IPS-15b (cell line): ENCODE data around the gene PLXND1.

ENCODE experiments used
- H3K27me3 ChIP-seq: one replicate; pipeline ENCODE4 v1.6.1; 2013; ENCODE audit warnings: low read length; ENCODE audit not compliant: control insufficient read depth, insufficient read depth
- H3K36me3 ChIP-seq: one replicate; pipeline ENCODE4 v1.6.1; 2013; ENCODE audit warnings: low read length; ENCODE audit not compliant: control insufficient read depth, insufficient read depth
- H3K4me1 ChIP-seq: one replicate; pipeline ENCODE4 v1.6.1; 2013; ENCODE audit warnings: mild to moderate bottlenecking, low read length; ENCODE audit not compliant: control insufficient read depth, insufficient read depth
- H3K4me3 ChIP-seq: one replicate; pipeline ENCODE4 v1.5.1; 2013; ENCODE audit warnings: low read depth, low read length
- H3K9ac ChIP-seq: one replicate; pipeline ENCODE4 v1.6.1; 2013; ENCODE audit warnings: low read depth, mild to moderate bottlenecking, low read length
- H3K9me3 ChIP-seq: one replicate; pipeline ENCODE4 v1.6.1; 2013; ENCODE audit warnings: mild to moderate bottlenecking, low read length; ENCODE audit not compliant: control insufficient read depth, insufficient read depth

PLXND1 gene

GRCh38 chr3:129583289-129583688, 23.2 kb downstream of the PLXND1 start:
- H3K4me1 ChIP-seq = no peaks in the 10 kb centered on the region
- no peaks in the 10 kb centered on the region for H3K9me3 ChIP-seq
- H3K36me3 ChIP-seq = peaks cover 18% of the 10 kb centered on the region
- H3K4me3 ChIP-seq = no peak overlapping the region
- no peaks in the 10 kb centered on the region for H3K27me3 ChIP-seq
- no peak overlapping the region for H3K9ac ChIP-seq

- Histone ChIP-seq H3K4me1 (no peaks in the 10 kb centered on the region), H3K4me3 (no peak overlapping the region), H3K9ac (no peak overlapping the region), H3K36me3 (peaks cover 18% of the 10 kb centered on the region), H3K9me3 (no peaks in the 10 kb centered on the region), H3K27me3 (no peaks in the 10 kb centered on the region)
Measured at GRCh38 chr3:129582799-129583198, 23.7 kb downstream of the PLXND1 start.

GRCh38 chr3:129581623-129582022, 24.9 kb downstream of the PLXND1 start:
- Histone ChIP-seq H3K9ac (no peak overlapping the region), H3K36me3 (peaks cover 18% of the 10 kb centered on the region), H3K4me1 (no peaks in the 10 kb centered on the region), H3K9me3 (no peaks in the 10 kb centered on the region), H3K27me3 (no peaks in the 10 kb centered on the region), H3K4me3 (no peak overlapping the region)

GRCh38 chr3:129579991-129580390, 26.5 kb downstream of the PLXND1 start:
- no peak overlapping the region for H3K4me3 ChIP-seq
- no peaks in the 10 kb centered on the region for H3K9me3 ChIP-seq
- peaks cover 12% of the 10 kb centered on the region for H3K36me3 ChIP-seq
- no peak overlapping the region for H3K9ac ChIP-seq
- no peaks in the 10 kb centered on the region for H3K4me1 ChIP-seq
- no peaks in the 10 kb centered on the region for H3K27me3 ChIP-seq

GRCh38 chr3:129577925-129578786, 28.3 kb downstream of the PLXND1 start:
- H3K4me1 ChIP-seq = no peaks in the 10 kb centered on the region
- H3K9me3 ChIP-seq = no peaks in the 10 kb centered on the region
- no peak overlapping the region for H3K4me3 ChIP-seq
- H3K27me3 ChIP-seq = no peaks in the 10 kb centered on the region
- no peak overlapping the region for H3K9ac ChIP-seq
- H3K36me3 ChIP-seq = peaks cover 14% of the 10 kb centered on the region

- Histone ChIP-seq H3K4me1 (no peaks in the 10 kb centered on the region), H3K9ac (no peak overlapping the region), H3K9me3 (no peaks in the 10 kb centered on the region), H3K4me3 (no peak overlapping the region), H3K27me3 (no peaks in the 10 kb centered on the region), H3K36me3 (peaks cover 13% of the 10 kb centered on the region)
Measured at GRCh38 chr3:129577366-129577765, 29.1 kb downstream of the PLXND1 start.

- H3K4me3 ChIP-seq = no peak overlapping the region
- H3K9me3 ChIP-seq = no peaks in the 10 kb centered on the region
- H3K9ac ChIP-seq = no peak overlapping the region
- no peaks in the 10 kb centered on the region for H3K4me1 ChIP-seq
- no peaks in the 10 kb centered on the region for H3K27me3 ChIP-seq
- H3K36me3 ChIP-seq = peaks cover 13% of the 10 kb centered on the region
Measured at GRCh38 chr3:129576514-129577352, 29.7 kb downstream of the PLXND1 start.

- Histone ChIP-seq H3K27me3 (no peaks in the 10 kb centered on the region), H3K4me3 (no peak overlapping the region), H3K9ac (no peak overlapping the region), H3K36me3 (peaks cover 13% of the 10 kb centered on the region), H3K9me3 (no peaks in the 10 kb centered on the region), H3K4me1 (no peaks in the 10 kb centered on the region)
Measured at GRCh38 chr3:129575997-129576384, 30.5 kb downstream of the PLXND1 start.

GRCh38 chr3:129575233-129575996, 31.1 kb downstream of the PLXND1 start:
- no peaks in the 10 kb centered on the region for H3K4me1 ChIP-seq
- H3K27me3 ChIP-seq = no peaks in the 10 kb centered on the region
- peaks cover 13% of the 10 kb centered on the region for H3K36me3 ChIP-seq
- H3K4me3 ChIP-seq = no peak overlapping the region
- no peaks in the 10 kb centered on the region for H3K9me3 ChIP-seq
- H3K9ac ChIP-seq = no peak overlapping the region

- Histone ChIP-seq H3K4me3 (no peak overlapping the region), H3K9ac (no peak overlapping the region), H3K4me1 (no peaks in the 10 kb centered on the region), H3K36me3 (peaks cover 16% of the 10 kb centered on the region), H3K9me3 (no peaks in the 10 kb centered on the region), H3K27me3 (no peaks in the 10 kb centered on the region)
Measured at GRCh38 chr3:129574206-129574605, 32.3 kb downstream of the PLXND1 start.

GRCh38 chr3:129573493-129573892, 33.0 kb downstream of the PLXND1 start:
- H3K36me3 ChIP-seq = peaks cover 16% of the 10 kb centered on the region
- H3K27me3 ChIP-seq = no peaks in the 10 kb centered on the region
- no peaks in the 10 kb centered on the region for H3K9me3 ChIP-seq
- H3K4me3 ChIP-seq = no peak overlapping the region
- H3K4me1 ChIP-seq = no peaks in the 10 kb centered on the region
- no peak overlapping the region for H3K9ac ChIP-seq
